Activated T-cell treated with anti-CD3 and anti-CD28 coated beads, Interleukin-2, amount 50 U/mL, for 72 hours (primary cell): Measurements from ENCODE around the gene AQP3. TPM values are rescaled to one million over a fixed set of nuclear protein-coding genes. Genes with fewer than 3 reads are reported as not detected.
"Not testable (repeated sequence)": the region's sequence is repeated elsewhere in the genome, so short reads cannot be mapped to it uniquely, and the experiment has no call there.

Source experiments
- ATAC-seq, 2 donors: fragments of 150-1000 bp; cut with Tn5 transposase; replicated peaks in 1 of 2; 2 replicates each; pipeline ENCODE4 v1.10.0; 2021; ENCODE audit warnings: moderate library complexity in 2 of 2, mild to moderate bottlenecking in 1 of 2
- DNase-seq, 2 donors: peaks; one replicate each; pipeline ENCODE4 v3.0.0; 2021 to 2022; ENCODE audit warnings: mixed read lengths in 1 of 2
- H3K27ac Mint-ChIP-seq: one replicate; pipeline ENCODE4 v1.8.0; 2022; ENCODE audit warnings: mild to moderate bottlenecking, moderate library complexity, mixed read lengths
- H3K27me3 Mint-ChIP-seq: one replicate; pipeline ENCODE4 v1.8.0; 2022; ENCODE audit warnings: low read depth, mixed read lengths
- H3K36me3 Mint-ChIP-seq, 2 donors: one replicate each; pipeline ENCODE4 v1.8.0; 2022; ENCODE audit warnings: mixed read lengths in 2 of 2, mild to moderate bottlenecking in 1 of 2; ENCODE audit not compliant: insufficient read depth in 2 of 2
- H3K4me1 Mint-ChIP-seq: one replicate; pipeline ENCODE4 v1.8.0; 2022; ENCODE audit warnings: low read depth, mixed read lengths
- H3K4me3 Mint-ChIP-seq, 2 donors: one replicate each; pipeline ENCODE4 v1.8.0; 2022; ENCODE audit warnings: mild to moderate bottlenecking in 2 of 2, mixed read lengths in 2 of 2, moderate library complexity in 2 of 2
- H3K9me3 Mint-ChIP-seq, 2 donors: one replicate each; pipeline ENCODE4 v1.8.0; 2022; ENCODE audit warnings: mixed read lengths in 2 of 2
- total RNA-seq, 2 donors: library from RNA; stranded (reverse); gene quantifications; one replicate each; pipeline ENCODE4 v1.2.3, GENCODE V29; 2022

AQP3 gene
- 10 to 100 TPM; 12.0 to 17.8 TPM for total RNA-seq

DNA sequence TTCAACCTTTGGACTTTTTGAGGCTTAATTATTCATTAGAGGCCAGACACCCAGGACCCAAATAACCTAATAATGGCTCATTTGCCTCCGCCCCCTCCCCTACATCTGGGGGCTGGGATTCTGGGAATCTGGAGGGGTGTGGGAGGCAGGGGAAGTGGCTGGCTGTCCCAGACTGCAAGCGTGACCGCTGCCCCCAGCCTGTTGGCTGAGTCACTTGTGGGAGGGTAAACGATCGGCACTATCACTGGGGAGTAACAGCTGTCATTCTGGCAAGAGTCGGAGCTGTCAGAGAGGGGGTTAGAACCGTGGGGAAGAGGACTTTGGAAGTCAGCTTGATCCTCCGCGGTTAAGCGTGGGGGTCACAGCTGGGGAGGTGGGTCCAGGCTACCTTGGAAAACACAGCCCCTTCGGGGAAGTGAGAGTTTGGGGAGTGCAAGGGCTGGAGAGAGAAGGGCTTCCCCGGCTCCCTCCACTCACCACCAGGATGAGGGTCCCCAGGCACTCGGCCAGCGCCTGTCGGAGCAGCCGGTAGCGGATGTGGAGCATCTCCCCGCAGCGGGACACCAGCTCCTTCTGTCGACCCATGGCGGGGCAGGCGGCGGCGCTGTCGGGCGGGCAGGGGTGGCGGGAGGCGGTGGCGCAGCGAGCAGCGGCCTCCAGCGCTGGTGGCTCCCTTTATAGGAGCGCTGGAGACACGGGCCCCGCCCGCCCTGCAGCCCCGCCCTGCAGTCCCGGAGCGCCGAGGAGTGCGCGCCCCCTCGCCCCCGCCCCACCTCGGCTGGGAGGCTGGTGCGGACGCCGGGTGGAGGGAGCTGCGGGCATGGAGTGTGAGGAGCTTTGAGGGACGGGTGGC, at the start of gene AQP3:
AQP3 (minus strand) TSS at position 648 of the 853 bp plus-strand sequence; CDS start at position 585, 63 bp downstream.
- Mint-ChIP-seq H3K9me3 (no peaks in the 10 kb centered on the region), H3K27ac (peak within 1 kb of the TSS; percentile 91), H3K27me3 (no peaks in the 10 kb centered on the region), H3K4me1 (peaks cover 49% of the 10 kb centered on the region), H3K36me3 (no peaks in the 10 kb centered on the region), H3K4me3 (peak within 1 kb of the TSS; percentile 93 to 97)
- peak; percentile 75 to 81 for DNase-seq
- peak; percentile 67 to 74 for ATAC-seq

DNA sequence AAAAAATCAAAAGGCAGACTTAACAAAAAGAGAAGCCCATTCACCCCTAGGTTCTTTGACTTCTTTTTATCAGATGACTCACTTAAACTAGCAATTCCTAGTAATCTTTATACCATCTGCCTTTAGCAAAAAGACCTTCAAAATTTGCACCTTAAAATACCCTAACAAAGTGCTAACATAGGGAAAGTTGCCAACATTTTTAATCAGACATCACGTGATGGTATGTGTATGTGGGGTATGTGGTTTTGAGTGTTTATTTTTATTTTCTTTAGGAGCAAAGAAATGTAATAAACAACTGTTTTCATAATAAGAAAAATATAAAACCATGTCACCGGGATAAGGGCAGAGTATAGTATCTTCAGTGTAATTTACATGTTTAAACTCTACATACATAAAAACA, 46.4 kb upstream of the AQP3 start:
- ATAC-seq, H3K9me3 Mint-ChIP-seq, H3K4me1 Mint-ChIP-seq, H3K27me3 Mint-ChIP-seq, H3K27ac Mint-ChIP-seq, H3K36me3 Mint-ChIP-seq, H3K4me3 Mint-ChIP-seq, DNase-seq: not testable (repeated sequence)

DNA sequence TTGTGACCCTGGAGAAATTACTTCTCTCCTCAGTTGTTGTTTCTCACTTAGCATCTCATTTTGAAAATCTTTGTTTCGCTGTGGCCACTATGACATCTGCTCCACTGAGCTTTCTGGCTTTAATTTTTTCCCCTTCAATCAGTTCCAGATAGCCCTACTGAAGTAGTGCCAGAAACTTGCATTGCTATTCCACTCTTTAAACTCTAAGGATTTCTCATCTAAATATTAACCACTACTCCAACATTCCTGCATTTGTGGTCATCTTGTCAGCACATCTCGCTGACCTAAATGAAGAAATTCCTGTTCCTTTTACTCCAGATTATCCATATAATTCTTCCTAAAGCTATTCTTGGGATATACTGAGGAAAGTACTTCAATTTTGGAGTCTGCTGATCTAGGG, 41.7 kb upstream of the AQP3 start:
- H3K27ac Mint-ChIP-seq: no peak overlapping the region
- H3K4me1 Mint-ChIP-seq: no peaks in the 10 kb centered on the region
- no peaks in the 10 kb centered on the region for H3K9me3 Mint-ChIP-seq
- ATAC-seq (no peak), DNase-seq (no peak)
- no peaks in the 10 kb centered on the region for H3K36me3 Mint-ChIP-seq
- H3K27me3 Mint-ChIP-seq: no peaks in the 10 kb centered on the region
- no peak overlapping the region for H3K4me3 Mint-ChIP-seq

DNA sequence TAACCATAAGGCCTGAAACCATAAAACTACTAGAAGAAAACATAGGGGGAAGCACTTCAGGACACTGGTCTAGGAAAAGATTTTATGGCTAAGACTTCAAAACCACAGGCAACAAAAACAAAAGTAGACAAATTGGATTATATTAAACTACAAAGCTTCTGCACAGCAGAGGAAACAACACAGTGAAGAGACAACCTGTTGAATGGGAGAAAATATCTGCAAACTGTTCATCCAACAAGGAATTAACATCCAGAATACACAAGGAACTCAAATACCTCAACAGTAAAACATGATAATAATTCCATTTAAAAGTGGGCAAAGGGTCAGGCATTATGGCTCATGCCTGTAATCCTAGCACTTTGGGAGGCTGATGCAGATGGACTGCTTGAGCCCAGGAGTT, 37.9 kb upstream of the AQP3 start:
- not testable (repeated sequence) for H3K27me3 Mint-ChIP-seq, H3K4me1 Mint-ChIP-seq, ATAC-seq, H3K4me3 Mint-ChIP-seq, H3K9me3 Mint-ChIP-seq, DNase-seq, H3K27ac Mint-ChIP-seq, H3K36me3 Mint-ChIP-seq

DNA sequence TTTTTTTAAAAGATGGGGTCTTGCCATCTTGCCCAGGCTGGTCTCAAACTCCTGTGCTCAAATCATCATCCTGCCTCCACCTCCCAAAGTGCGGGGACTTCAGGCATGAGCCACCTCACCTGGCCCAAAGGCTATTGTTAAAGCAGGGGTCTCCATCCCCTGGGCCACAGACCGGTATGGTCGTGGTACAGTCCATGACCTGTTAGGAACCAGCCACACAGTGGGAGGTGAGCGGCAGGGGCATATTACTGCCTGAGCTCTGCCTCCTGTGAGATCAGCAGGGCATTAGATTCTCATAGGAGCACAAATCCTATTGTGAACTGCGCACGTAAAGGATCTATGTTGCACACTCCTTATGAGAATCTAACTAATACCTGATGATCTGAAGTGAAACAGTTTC, 33.6 kb upstream of the AQP3 start:
- no peaks in the 10 kb centered on the region for H3K27me3 Mint-ChIP-seq
- H3K9me3 Mint-ChIP-seq: no peaks in the 10 kb centered on the region
- no peak overlapping the region for H3K27ac Mint-ChIP-seq
- no peak for DNase-seq
- no peaks in the 10 kb centered on the region for H3K36me3 Mint-ChIP-seq
- H3K4me3 Mint-ChIP-seq: no peak overlapping the region
- ATAC-seq: no peak
- no peaks in the 10 kb centered on the region for H3K4me1 Mint-ChIP-seq

DNA sequence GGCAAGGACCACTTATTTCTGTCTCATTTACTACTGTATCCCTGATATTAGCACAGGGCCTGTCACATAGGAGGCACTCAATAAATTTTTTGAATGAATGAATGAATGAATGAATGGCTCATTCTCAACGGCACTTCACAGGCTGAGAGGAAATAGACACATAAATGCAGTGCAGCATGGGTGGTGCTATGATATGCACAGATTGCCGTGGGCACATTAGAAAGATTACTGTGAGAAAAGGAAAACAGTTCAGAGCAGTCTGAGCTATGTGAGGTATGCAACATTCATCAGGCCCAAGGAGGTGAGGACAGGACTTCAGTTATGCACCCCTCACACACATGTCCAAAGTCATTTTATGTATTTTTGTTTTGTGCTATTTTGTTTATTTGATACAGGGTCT, 32.7 kb upstream of the AQP3 start:
- no peaks in the 10 kb centered on the region for H3K27me3 Mint-ChIP-seq
- no peak for DNase-seq
- H3K4me1 Mint-ChIP-seq: no peaks in the 10 kb centered on the region
- no peak for ATAC-seq
- H3K27ac Mint-ChIP-seq: no peak overlapping the region
- H3K4me3 Mint-ChIP-seq: no peak overlapping the region
- no peaks in the 10 kb centered on the region for H3K9me3 Mint-ChIP-seq
- H3K36me3 Mint-ChIP-seq: no peaks in the 10 kb centered on the region

DNA sequence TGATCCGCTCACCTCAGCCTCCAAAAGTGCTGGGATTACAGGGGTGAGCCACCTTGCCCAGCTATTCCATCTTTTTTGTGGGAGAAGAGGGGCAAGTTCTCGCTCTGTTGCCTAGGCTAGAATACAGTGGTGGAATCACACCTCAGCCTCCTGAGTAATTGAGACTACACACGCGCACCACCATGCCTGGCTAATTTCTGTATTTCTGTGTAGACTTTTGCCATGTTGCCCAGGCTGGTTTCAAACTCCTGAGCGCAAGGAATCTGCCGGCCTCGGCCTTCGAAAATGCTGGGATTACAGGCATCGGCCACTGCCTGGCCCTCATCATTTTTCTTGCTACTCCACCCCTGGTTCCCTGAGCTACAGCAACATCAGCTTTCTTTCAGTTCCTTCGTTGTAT, 29.1 kb upstream of the AQP3 start:
- Mint-ChIP-seq H3K9me3 (no peaks in the 10 kb centered on the region), H3K36me3 (peaks cover 3 to 5% of the 10 kb centered on the region in 2 donors), H3K4me3 (no peak overlapping the region), H3K27ac (no peak overlapping the region), H3K27me3 (no peaks in the 10 kb centered on the region), H3K4me1 (peaks cover 27% of the 10 kb centered on the region)
- DNase-seq: no peak
- no peak for ATAC-seq

DNA sequence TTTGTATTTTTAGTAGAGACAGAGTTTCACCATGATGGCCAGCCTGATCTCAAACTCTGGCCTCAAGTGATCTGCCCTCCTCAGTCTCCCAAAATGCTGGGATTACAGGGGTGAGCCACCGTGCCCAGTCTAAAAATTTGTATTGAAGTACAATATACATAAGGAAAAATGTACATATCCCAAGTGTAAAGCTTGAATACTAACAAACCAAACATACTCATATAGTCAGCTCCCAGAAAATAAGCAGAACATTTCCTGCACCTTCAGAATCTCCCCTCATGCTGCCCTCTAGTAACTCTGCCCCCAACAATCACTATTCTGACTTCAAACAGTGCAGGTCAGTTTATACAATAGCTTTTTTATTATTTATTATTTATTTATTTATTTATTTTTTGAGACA, 28.0 kb upstream of the AQP3 start:
- Mint-ChIP-seq H3K27ac (no peak overlapping the region), H3K36me3 (peaks cover 6 to 11% of the 10 kb centered on the region in 2 donors), H3K4me3 (peak overlapping the region; percentile 5 to 27), H3K4me1 (peaks cover 32% of the 10 kb centered on the region), H3K27me3 (no peaks in the 10 kb centered on the region), H3K9me3 (no peaks in the 10 kb centered on the region)
- DNase-seq: no peak
- no peak for ATAC-seq

DNA sequence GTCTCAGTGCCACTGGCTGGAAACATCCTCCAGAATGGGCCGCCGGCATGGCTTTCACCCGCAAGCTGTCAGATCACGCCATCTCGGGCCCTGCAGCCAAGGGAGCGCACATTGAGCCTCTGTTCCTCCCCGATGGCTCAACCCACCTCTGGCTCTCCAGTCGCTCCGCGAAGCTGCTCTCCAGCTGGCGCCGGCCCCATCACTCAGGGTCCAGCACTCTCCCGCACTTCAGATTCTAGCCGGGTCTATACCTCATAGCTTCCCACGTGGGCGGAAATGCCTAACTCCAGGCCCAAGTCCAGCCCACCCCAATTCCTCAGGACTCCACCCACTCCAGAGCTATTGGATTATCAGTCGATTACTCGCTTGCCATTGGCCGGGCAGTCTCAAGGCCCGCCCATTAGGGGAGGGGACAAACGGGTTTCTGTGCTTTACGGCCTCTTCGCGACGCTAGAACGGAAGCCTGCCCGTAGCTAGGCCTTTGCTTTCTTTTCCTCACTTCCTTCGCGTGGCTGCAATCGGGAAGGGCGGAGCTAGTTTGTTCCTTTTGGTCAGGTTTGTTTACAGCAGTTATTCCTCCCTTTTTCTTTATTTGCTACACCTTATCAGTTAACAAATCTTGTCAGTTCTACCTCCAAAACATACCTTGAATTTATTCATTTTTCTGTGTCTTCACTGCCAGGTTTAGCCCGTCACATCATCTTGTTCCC, 26.4 kb upstream of the AQP3 start, which contains the start of gene NOL6:
NOL6 (minus strand) TSS at position 282 of the 710 bp plus-strand sequence; CDS start at position 200, 82 bp downstream.
- Mint-ChIP-seq H3K9me3 (no peaks in the 10 kb centered on the region), H3K36me3 (peaks cover 6 to 11% of the 10 kb centered on the region in 2 donors), H3K27ac (peak within 1 kb of the TSS; percentile 83), H3K4me3 (peak within 1 kb of the TSS; percentile 91 to 97), H3K27me3 (no peaks in the 10 kb centered on the region), H3K4me1 (peaks cover 32% of the 10 kb centered on the region)
- ATAC-seq (peak; percentile 100), DNase-seq (peak; percentile 98 to 99)

DNA sequence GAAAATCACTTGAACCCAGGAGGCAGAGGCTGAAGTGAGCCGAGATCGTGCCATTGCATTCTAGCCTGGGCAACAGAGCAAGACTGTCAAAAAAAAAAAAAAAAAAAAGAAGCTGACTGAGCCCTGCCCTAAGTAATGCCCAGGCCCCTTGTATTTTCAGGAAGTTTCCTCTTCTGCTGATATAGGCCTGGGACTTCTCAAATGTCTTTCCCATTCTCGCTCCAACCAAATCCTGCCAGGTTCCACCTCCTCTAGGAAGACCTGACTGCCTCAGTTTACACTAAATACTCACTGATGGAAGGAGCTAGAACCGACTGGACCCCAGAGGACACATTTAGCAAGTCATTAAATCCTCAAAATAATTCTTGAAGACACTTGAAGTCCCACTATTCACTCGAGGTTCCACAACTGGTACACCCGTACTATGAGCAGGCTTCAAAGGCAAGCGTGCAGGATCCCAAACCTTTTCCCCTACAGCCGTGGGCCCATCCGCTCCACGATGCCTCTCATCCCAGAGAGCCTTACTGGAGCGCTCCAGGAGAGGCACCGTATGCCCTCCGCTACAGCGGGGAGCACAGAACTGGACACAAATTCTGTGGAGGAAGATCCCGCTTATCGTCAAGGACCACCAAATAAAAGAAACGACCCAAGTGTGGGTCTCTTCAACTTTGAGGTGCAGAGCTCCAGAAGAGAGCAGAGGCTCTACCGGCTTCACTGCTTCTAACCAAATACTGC, 25.7 kb upstream of the AQP3 start:
- Mint-ChIP-seq H3K36me3 (peaks cover 6 to 13% of the 10 kb centered on the region in 2 donors), H3K4me3 (peak overlapping the region; percentile 91 to 97), H3K27ac (peak overlapping the region; percentile 83), H3K4me1 (peaks cover 32% of the 10 kb centered on the region), H3K9me3 (no peaks in the 10 kb centered on the region), H3K27me3 (no peaks in the 10 kb centered on the region)
- ATAC-seq: no peak
- no peak for DNase-seq

DNA sequence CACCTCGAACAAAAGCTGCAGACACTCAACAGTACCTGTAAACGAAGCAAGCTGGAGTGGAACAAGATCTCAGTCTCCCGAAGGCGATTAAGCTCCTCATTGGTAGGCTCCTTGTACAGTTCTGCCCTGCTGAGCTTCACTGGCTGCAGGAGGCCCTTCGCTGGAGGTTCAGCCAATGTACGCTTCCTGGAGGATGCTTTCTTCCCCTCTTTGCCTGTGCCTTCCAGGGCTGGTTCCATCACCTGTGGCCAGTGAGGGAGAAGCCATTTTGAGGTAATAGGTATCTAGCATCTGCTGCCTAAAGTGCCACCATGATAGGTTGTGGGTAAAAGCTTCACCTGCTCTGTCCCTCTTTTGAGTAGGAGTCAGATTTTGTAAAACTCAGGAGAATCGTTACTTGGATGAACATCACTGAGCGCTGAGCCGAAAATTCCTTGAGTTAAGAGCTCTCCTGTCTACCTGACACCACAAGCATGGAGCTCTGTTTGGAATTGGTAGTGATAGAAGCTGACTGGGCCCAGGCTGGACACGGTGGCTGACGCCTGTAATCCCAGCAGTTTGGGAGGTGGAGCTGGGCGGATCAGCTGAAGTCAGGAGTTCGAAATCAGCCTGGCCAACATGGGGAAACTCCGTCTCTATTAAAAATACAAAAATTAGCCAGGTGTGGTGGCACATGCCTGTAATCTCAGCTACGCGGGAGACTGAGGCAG, 24.9 kb upstream of the AQP3 start:
- Mint-ChIP-seq H3K36me3 (peaks cover 6 to 14% of the 10 kb centered on the region in 2 donors), H3K4me1 (peaks cover 32% of the 10 kb centered on the region), H3K27me3 (no peaks in the 10 kb centered on the region), H3K9me3 (no peaks in the 10 kb centered on the region), H3K4me3 (peak overlapping the region; percentile 91 to 97), H3K27ac (no peak overlapping the region)
- ATAC-seq (no peak), DNase-seq (no peak)

DNA sequence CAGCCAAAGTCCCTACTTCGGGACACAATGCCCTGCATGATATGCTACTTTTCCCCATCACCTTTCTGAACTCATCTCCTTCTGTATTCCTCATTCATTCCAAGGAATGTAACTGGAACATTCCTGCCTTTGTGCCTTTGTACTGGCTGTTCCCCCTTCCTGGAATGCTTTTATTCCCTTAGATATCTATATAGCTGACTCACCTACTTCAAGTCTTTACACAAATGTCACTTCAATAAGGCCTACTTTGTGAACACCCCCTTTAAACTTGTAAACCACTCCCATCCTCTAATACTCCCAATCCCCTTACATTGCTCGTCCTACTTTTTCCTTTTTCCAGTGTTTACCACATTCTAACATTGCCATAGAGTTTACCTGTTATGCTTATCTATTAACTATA, 24.0 kb upstream of the AQP3 start:
- H3K4me3 Mint-ChIP-seq: peak overlapping the region; percentile 7 to 91
- H3K27me3 Mint-ChIP-seq: no peaks in the 10 kb centered on the region
- H3K36me3 Mint-ChIP-seq: peaks cover 6 to 14% of the 10 kb centered on the region in 2 donors
- H3K9me3 Mint-ChIP-seq: no peaks in the 10 kb centered on the region
- peak overlapping the region; percentile 10 for H3K27ac Mint-ChIP-seq
- ATAC-seq (no peak), DNase-seq (no peak)
- peaks cover 32% of the 10 kb centered on the region for H3K4me1 Mint-ChIP-seq
